ENCODE results near the gene CDHR2.

Gene CDHR2

DNA sequence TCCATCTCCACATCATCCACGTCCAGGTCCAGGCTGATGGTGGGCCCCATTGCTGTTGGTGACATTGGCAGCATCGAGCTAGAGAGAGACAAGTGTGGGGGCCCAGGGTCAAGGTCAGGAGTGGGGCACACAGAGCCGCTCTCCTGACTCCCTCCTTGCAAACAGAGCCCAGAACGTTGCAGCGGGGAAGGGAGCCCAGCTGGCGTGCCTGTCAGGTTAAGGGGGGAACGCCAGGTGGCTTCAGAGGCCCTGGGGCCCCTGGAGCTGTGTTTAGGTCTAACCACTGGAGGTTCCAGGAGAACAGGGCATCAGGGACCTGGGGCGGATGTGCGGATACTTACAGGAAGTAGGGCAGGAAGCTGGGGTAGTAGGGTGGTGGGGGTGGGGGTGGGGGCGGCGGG, 19.4 kb upstream of the CDHR2 start:
- ATAC-seq (peak; percentile 16), DNase-seq (peak; percentile 46)

- DNase-seq, result peak; percentile 17
- ATAC-seq, result no peak
Measured at GRCh38 chr5:176530393-176530982, 18.7 kb upstream of the CDHR2 start.

- ATAC-seq (peak; percentile 19), DNase-seq (peak; percentile 45)
Measured at GRCh38 chr5:176530983-176531901, 17.9 kb upstream of the CDHR2 start.

GRCh38 chr5:176531902-176532493, 17.1 kb upstream of the CDHR2 start:
- DNase-seq (no peak), ATAC-seq (no peak)

- no peak for DNase-seq
- no peak for ATAC-seq
Measured at GRCh38 chr5:176532795-176533194, 16.3 kb upstream of the CDHR2 start.

- peak; percentile 32 for DNase-seq
Measured at GRCh38 chr5:176533390-176533789, 15.8 kb upstream of the CDHR2 start.

DNA sequence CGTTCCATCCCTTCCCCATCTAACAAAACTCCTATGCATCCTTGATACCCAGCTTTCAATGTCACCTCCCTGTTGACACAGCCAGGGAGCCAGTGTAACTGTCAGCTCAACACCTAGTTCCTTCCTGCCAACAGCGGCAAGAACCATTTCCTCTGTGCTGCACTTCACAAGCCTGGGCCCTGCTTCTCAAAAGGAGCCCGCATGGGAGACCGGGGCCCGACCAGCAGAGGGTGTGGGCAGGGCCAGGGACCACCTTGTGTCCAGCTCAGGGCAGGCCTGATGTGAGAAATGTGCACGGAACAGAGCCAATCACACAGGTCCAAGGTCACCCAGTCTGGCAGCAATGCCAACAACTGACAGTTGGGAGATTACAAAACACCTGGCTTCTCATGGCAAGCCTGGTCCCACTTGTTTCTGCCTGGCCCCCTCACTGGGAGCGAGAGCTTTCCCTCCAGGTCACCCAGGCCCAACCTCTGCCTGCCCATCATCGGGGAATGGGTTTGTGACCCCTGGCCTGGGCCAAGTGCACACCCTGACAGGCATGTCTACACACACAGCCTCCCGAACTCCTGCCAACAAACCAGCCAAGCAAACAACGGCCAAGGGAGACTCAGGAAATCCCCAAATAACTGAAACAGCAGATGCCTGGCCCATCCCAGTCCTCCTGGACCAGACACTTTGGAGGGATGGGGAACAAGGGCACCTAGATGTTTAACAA, 15.1 kb upstream of the CDHR2 start:
- DNase-seq (peak; percentile 54), ATAC-seq (no peak)

More at GRCh38 chr5:176533390-176533789, 15.8 kb upstream of the CDHR2 start:
- no peak for ATAC-seq

DNA sequence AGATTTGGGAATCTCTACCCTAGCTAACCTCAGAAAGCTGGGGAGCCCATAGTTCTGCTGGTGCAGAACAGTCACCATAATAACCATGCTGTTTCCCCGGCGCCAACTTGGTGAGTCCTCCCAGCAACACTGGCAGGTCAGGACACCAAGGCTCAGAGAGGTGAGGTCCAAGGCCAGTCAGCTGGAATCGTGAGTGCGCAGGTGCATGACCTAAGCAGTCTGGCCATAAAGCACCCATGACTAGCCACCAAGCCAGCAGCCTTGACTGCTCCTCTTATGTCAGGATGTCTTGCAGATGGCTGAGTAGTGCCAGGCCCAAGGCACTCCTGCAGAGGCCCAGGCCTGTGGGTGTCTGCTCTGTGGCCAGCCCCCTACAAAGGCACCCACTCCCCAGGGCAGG, 14.5 kb upstream of the CDHR2 start:
- no peak for ATAC-seq

DNA sequence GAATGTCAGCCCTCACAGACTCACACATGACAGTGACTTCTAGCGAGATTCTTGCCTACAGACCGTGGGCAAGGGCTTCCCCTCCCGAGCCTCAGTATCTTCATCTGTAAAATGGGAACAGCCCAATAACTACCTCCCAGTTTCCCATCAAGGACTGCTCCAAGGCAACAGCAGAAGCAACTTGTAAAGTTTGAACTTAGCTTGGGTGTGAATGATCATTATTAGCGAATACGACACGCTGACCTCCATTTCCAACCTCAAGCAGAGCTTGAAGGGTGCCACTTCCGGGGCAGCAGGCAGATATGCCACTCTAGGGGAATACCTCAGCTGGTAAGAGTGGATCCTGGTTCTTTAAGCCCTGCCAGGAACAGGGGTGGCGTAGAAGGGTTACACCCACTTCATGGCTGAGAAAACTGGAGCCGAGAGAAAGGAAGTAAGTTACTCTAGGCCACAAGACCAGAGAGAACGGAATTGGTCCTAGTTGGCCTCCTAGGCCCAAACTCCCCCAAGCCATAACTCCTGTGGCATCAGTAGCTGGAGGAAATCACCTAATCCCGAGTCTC, 14.0 kb upstream of the CDHR2 start:
- ATAC-seq, result peak; percentile 12

More for the DNA sequence above, 14.5 kb upstream of the CDHR2 start:
- peak; percentile 29 for DNase-seq

GRCh38 chr5:176535664-176536131, 13.4 kb upstream of the CDHR2 start:
- DNase-seq, result no peak
- ATAC-seq, result no peak

More for the DNA sequence above, 14.0 kb upstream of the CDHR2 start:
- peak; percentile 59 for DNase-seq

DNA sequence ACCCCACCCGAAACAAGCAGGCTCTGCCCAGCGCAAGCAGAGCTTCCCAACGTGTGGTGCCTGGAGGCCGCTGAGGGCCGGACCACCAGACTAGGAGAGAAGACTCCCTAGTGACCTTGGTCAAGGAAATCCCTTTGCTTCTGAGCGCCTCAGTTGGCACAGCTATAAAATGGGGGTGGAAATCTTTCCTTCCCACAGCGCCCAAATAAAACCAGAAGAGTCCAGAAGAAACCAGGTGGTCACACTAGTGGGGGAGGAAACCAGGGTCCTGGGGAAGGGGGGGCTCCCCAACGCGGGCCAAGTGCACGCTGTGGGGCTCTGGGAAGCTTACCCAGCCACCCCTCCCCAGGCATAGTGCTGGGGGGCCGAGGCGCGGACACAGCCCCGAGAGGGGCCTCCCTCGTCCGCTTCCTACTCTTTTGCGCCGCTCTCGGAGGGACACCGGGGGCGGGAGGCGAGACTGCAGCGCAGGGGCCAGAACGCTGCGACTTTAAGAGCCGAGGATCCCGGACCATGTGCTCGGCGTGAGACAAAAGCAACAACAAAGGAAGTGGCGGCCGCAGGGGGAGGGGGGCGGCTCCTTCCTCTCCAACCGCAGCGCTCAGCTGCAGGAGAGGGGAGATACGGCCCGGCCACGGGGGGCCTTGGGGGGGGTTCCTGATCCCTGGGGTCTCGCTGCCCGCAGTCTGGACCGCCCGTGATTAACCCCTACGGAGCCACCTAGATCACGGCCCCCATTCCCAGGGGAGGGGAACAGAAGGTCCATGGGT, 12.8 kb upstream of the CDHR2 start:
- DNase-seq, result peak; percentile 83
- peak; percentile 11 for ATAC-seq

- ATAC-seq (peak; percentile 61), DNase-seq (peak; percentile 99)
Measured at GRCh38 chr5:176536902-176537553, 12.1 kb upstream of the CDHR2 start, which contains the start of gene RNF44. TSS of gene RNF44 (minus strand) at chr5:176537402. CDS start at chr5:176532472, 4,930 bp downstream.

DNA sequence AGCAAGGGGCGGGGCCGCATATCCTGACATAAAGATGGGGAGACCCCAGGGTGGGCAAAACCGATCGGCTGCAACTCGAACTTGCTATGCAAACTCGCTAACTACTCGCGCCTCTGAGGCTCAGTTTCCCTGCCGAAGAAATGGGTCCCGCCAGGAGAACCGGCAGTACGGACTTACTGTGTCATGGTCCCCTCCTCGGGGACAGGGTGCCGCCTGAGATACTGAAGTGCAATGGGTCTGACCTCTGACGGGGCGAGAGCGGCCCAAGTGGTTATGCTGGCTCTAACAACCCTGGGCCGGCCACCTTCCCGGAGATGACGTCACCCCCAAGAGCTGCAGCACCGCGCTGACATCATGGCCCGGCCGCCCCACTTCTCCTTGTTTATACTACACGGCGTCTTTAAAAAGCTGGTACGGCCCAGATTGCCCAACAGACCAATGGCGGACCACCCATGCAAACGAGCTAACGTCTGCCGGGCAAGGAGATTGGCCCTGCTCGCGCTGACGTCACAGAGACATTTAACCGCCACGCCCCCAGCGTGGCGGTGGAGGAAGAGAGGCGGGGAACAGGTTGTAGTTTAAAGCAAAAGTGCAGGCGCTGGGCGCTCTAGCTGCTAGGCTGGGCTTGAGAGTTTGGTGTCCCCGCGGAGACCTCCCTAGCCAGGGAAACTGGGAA, 11.4 kb upstream of the CDHR2 start:
- ATAC-seq (peak; percentile 78), DNase-seq (peak; percentile 95)

DNA sequence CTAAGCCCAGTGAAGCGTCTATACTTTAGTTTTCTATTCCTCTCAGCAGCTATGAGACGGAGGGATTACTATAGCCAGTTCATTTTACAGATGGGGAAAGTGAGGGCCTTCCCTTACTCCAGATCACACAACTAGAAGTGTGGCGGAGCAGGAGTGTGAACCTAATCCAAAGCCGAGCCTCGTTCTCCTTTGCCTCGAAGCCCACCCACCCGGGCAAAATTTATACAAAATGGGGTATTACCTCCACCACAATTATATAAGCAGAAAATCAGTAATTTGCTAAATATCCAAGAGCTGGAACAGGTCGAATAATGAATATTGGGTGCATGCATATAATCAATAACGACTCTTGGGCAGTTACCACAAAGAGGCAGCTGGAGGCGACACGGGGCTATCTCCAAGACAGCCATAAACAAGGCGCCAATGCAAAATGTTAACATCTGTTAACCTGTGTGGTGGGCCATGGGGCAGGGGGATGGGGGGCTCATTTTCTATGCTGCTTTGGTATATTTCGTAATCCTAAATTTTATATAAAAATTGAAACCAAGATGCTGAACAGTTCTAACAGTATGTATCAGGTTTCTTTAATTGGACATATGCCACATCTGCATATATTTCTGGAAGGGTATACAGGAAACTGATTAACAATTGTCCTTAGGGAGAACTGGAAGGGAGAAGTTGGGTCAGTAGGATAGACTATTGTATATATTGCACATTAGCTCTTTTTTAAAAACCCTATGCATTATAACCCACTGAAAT, 10.7 kb upstream of the CDHR2 start:
- no peak for ATAC-seq

DNA sequence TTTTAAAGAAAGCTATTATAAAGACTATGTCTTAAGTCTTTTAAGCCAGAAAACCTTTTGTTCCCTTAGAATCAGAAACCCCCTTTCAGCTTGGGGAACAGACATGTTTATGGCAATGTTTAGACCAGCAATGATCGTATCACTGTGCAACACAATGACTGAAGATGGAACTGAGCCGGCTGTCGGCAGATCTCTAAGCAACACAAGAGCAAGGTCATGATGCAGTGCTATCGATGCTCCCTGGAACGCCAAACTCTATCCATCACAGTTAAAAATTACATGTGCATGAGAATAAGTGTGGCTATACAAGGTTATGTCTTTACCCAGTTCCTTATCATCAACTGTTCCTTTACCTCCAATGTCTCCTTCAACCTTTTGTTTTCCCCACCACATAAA, 10.2 kb upstream of the CDHR2 start:
- ATAC-seq (no peak), DNase-seq (no peak)

More for the DNA sequence above, 10.7 kb upstream of the CDHR2 start:
- no peak for DNase-seq

DNA sequence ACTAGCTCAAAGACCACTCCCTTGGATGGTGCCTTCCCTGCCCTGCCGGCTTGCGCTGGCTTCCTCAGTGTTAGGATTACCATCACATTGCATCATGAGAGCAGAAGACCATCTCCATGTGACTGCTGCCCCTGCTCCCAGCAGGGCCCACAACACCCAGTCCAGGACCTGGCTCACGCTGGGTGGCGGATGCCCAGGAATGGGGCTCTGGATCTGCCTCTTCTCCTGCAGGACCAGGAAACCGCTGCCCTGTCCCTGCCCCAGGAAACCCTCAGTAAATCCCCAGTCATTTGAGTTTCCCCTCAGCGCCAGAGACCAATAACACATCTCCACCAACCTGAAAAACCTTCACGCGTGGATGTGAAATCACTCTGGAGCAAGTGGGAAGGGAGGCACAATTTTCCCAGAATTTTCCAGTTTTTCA, 8.7 kb upstream of the CDHR2 start:
- no peak for ATAC-seq
- no peak for DNase-seq

GRCh38 chr5:176540956-176541337, 8.2 kb upstream of the CDHR2 start:
- no peak for ATAC-seq
- DNase-seq, result peak; percentile 41

DNA sequence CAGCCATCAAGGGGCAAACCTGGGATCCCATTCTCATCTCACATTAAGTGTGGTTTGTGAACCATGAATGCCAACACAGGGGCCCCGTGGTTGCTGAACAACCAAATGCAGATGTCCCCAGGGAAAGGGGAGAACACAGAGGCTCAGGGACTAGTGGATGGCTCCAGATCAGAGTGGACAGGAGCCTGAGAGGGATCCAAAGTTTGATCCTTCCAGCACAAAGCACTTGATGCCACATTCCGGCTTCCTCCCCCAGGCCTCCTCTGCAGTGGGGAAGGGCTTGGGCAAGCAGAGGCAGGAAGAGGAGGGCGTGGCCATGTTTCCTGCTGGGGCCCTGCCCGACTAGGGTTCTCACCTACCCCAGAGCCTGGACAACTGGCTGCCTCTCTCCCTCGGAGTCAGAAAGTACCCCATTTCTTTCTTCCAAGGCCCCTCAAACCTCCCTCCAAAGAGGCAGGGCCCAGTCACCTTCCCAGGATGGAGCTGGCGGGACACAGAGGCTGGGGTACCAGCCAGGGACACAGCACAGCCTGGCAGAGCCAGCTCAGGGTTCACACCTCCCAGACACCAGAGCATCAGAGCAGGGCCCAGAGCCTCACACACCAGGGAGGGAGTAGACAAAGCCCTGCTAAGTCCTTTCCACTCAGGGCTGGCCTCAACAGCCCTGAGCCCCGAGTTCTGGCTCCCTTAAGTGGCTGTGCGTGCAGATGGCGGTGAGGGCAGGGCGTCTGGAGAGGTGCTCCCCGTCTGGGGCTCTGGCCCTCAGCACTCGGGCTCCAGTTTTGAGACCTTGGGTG, 7.6 kb upstream of the CDHR2 start:
- ATAC-seq (no peak), DNase-seq (peak; percentile 69)
